GM23248 (cell line): Measurements from ENCODE around the gene PTHLH. TPM values are rescaled to one million over a fixed set of nuclear protein-coding genes. Genes with fewer than 3 reads are reported as not detected.

Experiments
- DNase-seq: peaks from one replicate; pipeline ENCODE4 v3.0.0-alpha.2; 2015
- H2AFZ ChIP-seq: fragments of 200-600 bp; sonication (generic); 2 replicates; pipeline ENCODE4 v1.6.1; 2016; ENCODE audit warnings: antibody characterized with exemption
- H3F3A ChIP-seq: fragments of 200-600 bp; sonication (generic); 2 replicates; pipeline ENCODE4 v1.6.1; 2016; ENCODE audit warnings: mild to moderate bottlenecking, antibody characterized with exemption, mixed run types; ENCODE audit not compliant: insufficient read depth
- H3K27ac ChIP-seq: fragments of 200-600 bp; sonication (generic); 2 replicates; pipeline ENCODE4 v1.5.1; 2016; ENCODE audit warnings: mild to moderate bottlenecking
- H3K27me3 ChIP-seq: fragments of 200-600 bp; sonication (generic); replicated peaks from 2 replicates; pipeline ENCODE4 v1.6.1; 2016; ENCODE audit warnings: mild to moderate bottlenecking; ENCODE audit not compliant: insufficient read depth
- H3K36me3 ChIP-seq: fragments of 200-600 bp; sonication (generic); 2 replicates; pipeline ENCODE4 v1.6.1; 2016; ENCODE audit warnings: low read depth, mild to moderate bottlenecking
- H3K4me1 ChIP-seq: fragments of 200-600 bp; sonication (generic); 2 replicates; pipeline ENCODE4 v1.6.1; 2016; ENCODE audit warnings: mild to moderate bottlenecking; ENCODE audit not compliant: insufficient read depth
- H3K4me2 ChIP-seq: fragments of 200-600 bp; sonication (generic); one replicate; pipeline ENCODE4 v1.6.1; 2016; ENCODE audit warnings: mild to moderate bottlenecking; ENCODE audit not compliant: unreplicated experiment
- H3K4me3 ChIP-seq: fragments of 200-600 bp; sonication (generic); 2 replicates; pipeline ENCODE4 v1.5.1; 2016; ENCODE audit warnings: mild to moderate bottlenecking
- H3K79me2 ChIP-seq: fragments of 200-600 bp; sonication (generic); 2 replicates; pipeline ENCODE4 v1.6.1; 2016; ENCODE audit warnings: mild to moderate bottlenecking; ENCODE audit not compliant: insufficient read depth
- H3K9ac ChIP-seq: fragments of 200-600 bp; sonication (generic); 2 replicates; pipeline ENCODE4 v1.6.1; 2016; ENCODE audit warnings: mild to moderate bottlenecking
- H3K9me2 ChIP-seq: fragments of 200-600 bp; sonication (generic); 2 replicates; pipeline ENCODE4 v1.6.1; 2016; ENCODE audit warnings: mixed run types, mild to moderate bottlenecking, moderate library complexity; ENCODE audit not compliant: insufficient read depth
- H3K9me3 ChIP-seq: fragments of 200-600 bp; sonication (generic); one replicate; pipeline ENCODE4 v1.6.1; 2017; ENCODE audit warnings: low read depth
- H4K20me1 ChIP-seq: fragments of 200-600 bp; sonication (generic); 2 replicates; pipeline ENCODE4 v1.6.0; 2016; ENCODE audit not compliant: insufficient read depth
- EZH2 ChIP-seq: fragments of 200-600 bp; sonication (generic); IDR thresholded peaks from 2 replicates; pipeline ENCODE4 v1.6.1; 2018; ENCODE audit warnings: antibody characterized with exemption, mild to moderate bottlenecking; ENCODE audit not compliant: insufficient read depth, poor library complexity, severe bottlenecking
- EZH2phosphoT487 ChIP-seq: fragments of 200-600 bp; sonication (generic); IDR thresholded peaks from 2 replicates; pipeline ENCODE4 v1.6.1; 2018; ENCODE audit warnings: antibody characterized with exemption, moderate library complexity, mild to moderate bottlenecking, low read depth; ENCODE audit not compliant: insufficient read depth
- WGBS, 2 experiments: methylation state at CpG; one replicate each; pipeline ENCODE4 v1.1.6; 2015 to 2017; ENCODE audit warnings: low lambda C conversion rate in 2 of 2, low coverage in 1 of 2; ENCODE audit errors: missing lambda C conversion rate in 2 of 2; 5-methylcytosine and 5-hydroxymethylcytosine counted together
- in situ Hi-C: fragments of 300-500 bp; cut with MboI; formaldehyde crosslinking; loops from 2 replicates; pipeline ENCODE4 v1.15.0; 2020
- polyA plus RNA-seq: library from polyadenylated mRNA; unstranded; fragments of >200 nt; fragmentation: Nextera tagmentation; extraction: Ambion mirVana; gene quantifications from 2 replicates; pipeline ENCODE4 v1.2.1, GENCODE V29; 2016
- total RNA-seq: library from RNA; depleted of rRNA; stranded (reverse); fragments of >200 nt; shearing (Covaris generic); gene quantifications from 2 replicates; pipeline ENCODE4 v1.2.3, GENCODE V29; 2014

PTHLH gene
- total and polyA plus RNA-seq, 2 experiments from 2014 or later: 4.7 to 6.4 TPM

- no peaks in the 10 kb centered on the region for H3K4me1 ChIP-seq
- TF ChIP-seq EZH2: no peak
- TF ChIP-seq EZH2phosphoT487: no peak
- H3K27ac ChIP-seq: no peak overlapping the region
- H4K20me1 ChIP-seq: no peaks in the 10 kb centered on the region
- H3K4me2 ChIP-seq: no peak overlapping the region
- in situ Hi-C loops: no loop called here
- H3K9ac ChIP-seq: no peak overlapping the region
- H3K79me2 ChIP-seq: no peaks in the 10 kb centered on the region
- H3K9me2 ChIP-seq: no peaks in the 10 kb centered on the region
- H3F3A ChIP-seq: no peaks in the 10 kb centered on the region
- whole genome bisulfite sequencing, 2 experiments: 93 to 94% methylated on average over 4 of the region's 4 CpGs
- no peaks in the 10 kb centered on the region for H3K36me3 ChIP-seq
- no peaks in the 10 kb centered on the region for H3K9me3 ChIP-seq
- H3K4me3 ChIP-seq: no peak overlapping the region
- H2AFZ ChIP-seq: no peak overlapping the region
- DNase-seq: no peak
- no peaks in the 10 kb centered on the region for H3K27me3 ChIP-seq
Observed at GRCh38 chr12:27953348-27953747, 19.2 kb downstream of the PTHLH start.

GRCh38 chr12:27952510-27952909, 20.0 kb downstream of the PTHLH start:
- Histone ChIP-seq H3K79me2 (no peaks in the 10 kb centered on the region), H3F3A (no peaks in the 10 kb centered on the region), H4K20me1 (no peaks in the 10 kb centered on the region), H3K36me3 (no peaks in the 10 kb centered on the region), H3K9ac (no peak overlapping the region), H3K4me2 (no peak overlapping the region), H3K27ac (no peak overlapping the region), H3K9me3 (no peaks in the 10 kb centered on the region), H3K4me3 (no peak overlapping the region), H2AFZ (no peak overlapping the region), H3K9me2 (no peaks in the 10 kb centered on the region), H3K27me3 (no peaks in the 10 kb centered on the region), H3K4me1 (no peaks in the 10 kb centered on the region)
- 97 to 98% methylated on average over 5 of the region's 5 CpGs for WGBS, 2 experiments
- in situ Hi-C loops: no loop called here
- TF ChIP-seq EZH2: no peak
- no peak for TF ChIP-seq EZH2phosphoT487
- DNase-seq: no peak

DNA sequence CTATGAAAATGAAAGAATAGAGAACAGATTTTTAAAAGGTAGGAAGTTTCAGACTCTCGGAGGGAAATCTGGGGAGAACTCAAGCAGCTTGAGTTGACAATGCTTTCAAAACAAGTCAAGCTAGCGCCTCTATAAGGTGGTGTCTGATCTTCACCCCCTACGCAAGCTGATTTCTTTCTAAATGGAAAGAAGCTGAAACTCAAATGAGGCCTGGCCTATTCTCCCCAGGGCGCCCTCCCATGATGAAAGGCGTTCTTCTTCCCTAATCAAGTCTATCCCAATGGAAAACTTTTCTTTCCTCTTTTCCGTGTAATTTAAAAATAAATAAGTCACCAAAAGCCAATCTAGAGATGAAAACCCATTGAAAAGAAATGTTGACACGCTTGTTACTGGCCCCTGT, 20.6 kb downstream of the PTHLH start:
- no peak for DNase-seq
- no peak overlapping the region for H3K9ac ChIP-seq
- H3K27me3 ChIP-seq: no peaks in the 10 kb centered on the region
- no peak for TF ChIP-seq EZH2phosphoT487
- no peak for TF ChIP-seq EZH2
- H3K4me1 ChIP-seq: no peaks in the 10 kb centered on the region
- no peak overlapping the region for H2AFZ ChIP-seq
- no peak overlapping the region for H3K4me3 ChIP-seq
- no peaks in the 10 kb centered on the region for H4K20me1 ChIP-seq
- H3K36me3 ChIP-seq: no peaks in the 10 kb centered on the region
- H3F3A ChIP-seq: no peaks in the 10 kb centered on the region
- WGBS, 2 experiments: 80 to 82% methylated on average over 7 of the region's 7 CpGs
- no peaks in the 10 kb centered on the region for H3K9me2 ChIP-seq
- H3K79me2 ChIP-seq: no peaks in the 10 kb centered on the region
- in situ Hi-C loops: no loop called here
- H3K4me2 ChIP-seq: no peak overlapping the region
- no peaks in the 10 kb centered on the region for H3K9me3 ChIP-seq
- no peak overlapping the region for H3K27ac ChIP-seq

DNA sequence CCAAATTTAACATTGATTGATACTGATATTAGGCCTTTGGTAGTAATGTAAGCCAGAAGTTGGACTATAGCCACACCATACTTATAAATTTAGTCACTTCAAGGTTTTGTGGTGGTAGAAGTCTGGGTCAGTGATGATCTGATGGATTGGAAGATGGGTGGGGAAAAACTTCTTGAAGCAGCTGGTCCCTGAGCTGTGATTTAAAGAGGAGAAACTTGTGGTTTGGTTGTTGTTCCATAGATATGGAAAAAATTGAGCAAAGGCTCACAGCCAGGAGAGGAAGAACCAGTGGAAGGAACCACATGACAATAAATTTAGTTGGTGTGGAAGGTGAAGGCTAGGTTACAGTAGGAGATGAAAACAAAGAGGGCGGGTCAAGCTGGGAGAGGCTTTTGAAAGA, 26.1 kb downstream of the PTHLH start:
- Histone ChIP-seq H4K20me1 (no peaks in the 10 kb centered on the region), H3K9me3 (no peaks in the 10 kb centered on the region), H3K36me3 (no peaks in the 10 kb centered on the region), H3K79me2 (no peaks in the 10 kb centered on the region), H2AFZ (peak overlapping the region; percentile 39; the same call in 1 of the 2 replicates), H3K4me3 (no peak overlapping the region), H3K4me1 (peaks cover 5% of the 10 kb centered on the region; the same call in 1 of the 2 replicates), H3K4me2 (no peak overlapping the region), H3K27me3 (no peaks in the 10 kb centered on the region), H3F3A (peaks cover 6% of the 10 kb centered on the region; the same call in 1 of the 2 replicates), H3K9me2 (no peaks in the 10 kb centered on the region), H3K27ac (no peak overlapping the region), H3K9ac (no peak overlapping the region)
- DNase-seq: peak; percentile 18
- 96 to 97% methylated on average over 1 of the region's 1 CpG for WGBS, 2 experiments
- no peak for TF ChIP-seq EZH2
- no peak for TF ChIP-seq EZH2phosphoT487
- in situ Hi-C loops: loop anchor here (10.0 kb wide), 1 partner anchor 212 kb away; no protein-coding TSS in a partner anchor
